Transverse colon (tissue), 4 donors: ENCODE results near the gene CDS1.

Source experiments
- CTCF ChIP-seq, 5 experiments: fragments of 200-600 bp in 3 of 5; fragments of 450-650 bp in 2 of 5; sonication (generic) in 3 of 5; IDR thresholded peaks; 1 replicate in 2 of 5; 2 replicates in 3 of 5; pipeline ENCODE4 v1.5.1; 2016 to 2017; ENCODE audit warnings: antibody characterized with exemption in 5 of 5, inconsistent platforms in 3 of 5, mild to moderate bottlenecking in 2 of 5, moderate library complexity in 1 of 5
- POLR2AphosphoS5 ChIP-seq, 3 donors: sonication (generic); formaldehyde crosslinking; IDR thresholded peaks; one replicate each; pipeline ENCODE4 v1.6.1; 2016; ENCODE audit warnings: antibody characterized with exemption in 3 of 3

GRCh38 chr4:84611531-84611930 lies 28.6 kb downstream of the CDS1 start:
- TF ChIP-seq CTCF (IDR thresholded peaks at IDR 0.05) = no peak
- no peak for TF ChIP-seq POLR2AphosphoS5 (IDR thresholded peaks at IDR 0.05)
